Activated CD4-positive, alpha-beta T cell treated with anti-CD3 and anti-CD28 coated beads for 36 hours (primary cell): Measurements from ENCODE around the gene PLEKHB1. TPM values are rescaled to one million over a fixed set of nuclear protein-coding genes. Genes with fewer than 3 reads are reported as not detected.
A peak's percentile ranks its signal among the peaks of the same experiment; 100 is the strongest.

Experiments used
- ATAC-seq: fragments of 200-7000 bp; cut with Tn5 transposase; one replicate; pipeline ENCODE4 v1.10.0; 2021; ENCODE audit warnings: mild to moderate bottlenecking, moderate library complexity
- CTCF ChIA-PET: fragments of 350-600 bp; sonication (Branson Sonifier 250); formaldehyde crosslinking; loops from one replicate; lab custom pipeline; 2021; ENCODE audit warnings: antibody characterized with exemption; lab: Charles Lee
- POLR2A ChIA-PET: fragments of 350-600 bp; sonication (Branson Sonifier 250); formaldehyde crosslinking; loops from one replicate; lab custom pipeline; 2021; ENCODE audit warnings: antibody characterized with exemption, inconsistent platforms; lab: Charles Lee
- DNase-seq: peaks from one replicate; pipeline ENCODE4 v3.0.0-alpha.2; 2020
- H3K27ac Mint-ChIP-seq: one replicate; pipeline ENCODE4 v1.8.0; 2021; ENCODE audit warnings: mixed read lengths
- H3K27me3 Mint-ChIP-seq: one replicate; pipeline ENCODE4 v1.8.0; 2021; ENCODE audit warnings: mixed read lengths
- H3K36me3 Mint-ChIP-seq: one replicate; pipeline ENCODE4 v1.8.0; 2021; ENCODE audit warnings: low read depth, mixed read lengths
- H3K4me1 Mint-ChIP-seq: one replicate; pipeline ENCODE4 v1.8.0; 2021; ENCODE audit warnings: mixed read lengths
- H3K4me3 Mint-ChIP-seq: one replicate; pipeline ENCODE4 v1.8.0; 2021; ENCODE audit warnings: mild to moderate bottlenecking, moderate library complexity, mixed read lengths
- H3K9me3 Mint-ChIP-seq: one replicate; pipeline ENCODE4 v1.8.0; 2021; ENCODE audit warnings: low read depth, mixed read lengths
- intact Hi-C, 2 experiments: fragments of 100-400 bp; cut with DNase I in 1 of 2; cut with micrococcal nuclease in 1 of 2; formaldehyde crosslinking; loops; one replicate each; pipeline versions ENCODE4 v1.14.2 to v1.15.1; 2022 to 2024; cut with DNase I, micrococcal nuclease
- total RNA-seq, 2 experiments: library from RNA; stranded (reverse); gene quantifications; one replicate each; pipeline ENCODE4 v1.2.3, GENCODE V29; 2021

PLEKHB1 gene
- total RNA-seq, 2 experiments from 2014 or later = 10.6 to 16.2 TPM

- H3K4me1 Mint-ChIP-seq = peaks cover 6% of the 10 kb centered on the region
- H3K27ac Mint-ChIP-seq = no peak overlapping the region
- no peak for DNase-seq
- intact Hi-C loops = loop anchor here in 1 of 2 experiments (10.0 kb wide), 1 partner anchor 305 kb away; no protein-coding TSS in a partner anchor
- peaks cover 5% of the 10 kb centered on the region for H3K9me3 Mint-ChIP-seq
- no peak overlapping the region for H3K4me3 Mint-ChIP-seq
- ChIA-PET POLR2A (no interaction called here), CTCF (interaction anchor here (0.6 to 11.0 kb wide), 4 partner anchors 32 to 1285 kb away, joined by 3 to 218 read pairs (median 4); no protein-coding TSS in a partner anchor)
- no peaks in the 10 kb centered on the region for H3K27me3 Mint-ChIP-seq
- H3K36me3 Mint-ChIP-seq = no peaks in the 10 kb centered on the region
- no peak for ATAC-seq
These were observed 16.5 kb upstream of the PLEKHB1 start for GRCh38 chr11:73629907-73630306.

- no peaks in the 10 kb centered on the region for H3K36me3 Mint-ChIP-seq
- no peak overlapping the region for H3K27ac Mint-ChIP-seq
- intact Hi-C loops = loop anchor here in 1 of 2 experiments (2.0 kb wide), 1 partner anchor 302 kb away; no protein-coding TSS in a partner anchor
These were observed 13.4 kb upstream of the PLEKHB1 start for GRCh38 chr11:73632996-73633395.

GRCh38 chr11:73633999-73634398 lies 12.4 kb upstream of the PLEKHB1 start:
- POLR2A ChIA-PET = no interaction called here
- no peak for ATAC-seq

More at GRCh38 chr11:73632996-73633395, 13.4 kb upstream of the PLEKHB1 start:
- no peak for ATAC-seq
- ChIA-PET CTCF (interaction anchor here (0.6 kb wide), 1 partner anchor 29 kb away, joined by 3 read pairs; no protein-coding TSS in a partner anchor), POLR2A (no interaction called here)
- Mint-ChIP-seq H3K9me3 (peaks cover 5% of the 10 kb centered on the region), H3K4me3 (no peak overlapping the region), H3K4me1 (peaks cover 6% of the 10 kb centered on the region), H3K27me3 (no peaks in the 10 kb centered on the region)
- no peak for DNase-seq

GRCh38 chr11:73635721-73636120 lies 10.7 kb upstream of the PLEKHB1 start:
- no peak for DNase-seq
- Mint-ChIP-seq H3K27me3 (no peaks in the 10 kb centered on the region), H3K9me3 (peaks cover 5% of the 10 kb centered on the region), H3K4me1 (peaks cover 16% of the 10 kb centered on the region), H3K27ac (no peak overlapping the region), H3K4me3 (no peak overlapping the region), H3K36me3 (no peaks in the 10 kb centered on the region)
- ChIA-PET POLR2A (no interaction called here), CTCF (interaction anchor here (1.1 to 3.6 kb wide), 5 partner anchors 10 to 284 kb away, joined by 3 to 30 read pairs (median 3); no protein-coding TSS in a partner anchor)
- intact Hi-C loops = no loop called here
- ATAC-seq = no peak

More at GRCh38 chr11:73633999-73634398, 12.4 kb upstream of the PLEKHB1 start:
- intact Hi-C loops = loop anchor here in 1 of 2 experiments (2.0 kb wide), 1 partner anchor 301 kb away; no protein-coding TSS in a partner anchor
- Mint-ChIP-seq H3K4me3 (no peak overlapping the region), H3K9me3 (peaks cover 5% of the 10 kb centered on the region), H3K36me3 (no peaks in the 10 kb centered on the region), H3K4me1 (peaks cover 6% of the 10 kb centered on the region), H3K27me3 (no peaks in the 10 kb centered on the region), H3K27ac (no peak overlapping the region)
- no peak for DNase-seq
- CTCF ChIA-PET = interaction anchor here (0.6 to 0.8 kb wide), 2 partner anchors 26 to 66 kb away, joined by 3 to 4 read pairs; no protein-coding TSS in a partner anchor

DNA sequence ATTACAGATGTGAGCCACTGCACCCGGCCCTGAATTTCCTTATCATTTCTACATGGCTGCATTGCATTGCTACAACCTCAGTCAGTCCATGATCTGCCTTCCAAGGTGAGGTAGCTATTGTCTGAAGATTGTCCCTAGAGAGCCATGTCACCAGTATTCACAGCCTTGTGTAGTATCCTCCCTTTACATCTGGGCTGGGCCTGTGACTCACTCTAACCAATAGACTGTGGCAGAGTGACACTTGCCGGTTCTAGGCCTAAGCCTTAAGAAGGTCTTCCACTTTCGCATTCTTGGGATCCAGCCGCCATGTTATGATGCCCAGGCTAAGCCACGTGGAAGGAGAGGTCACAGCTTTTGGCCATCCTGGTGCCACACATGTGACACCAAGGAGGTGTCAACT lies 10.1 kb upstream of the PLEKHB1 start:
- ChIA-PET CTCF (interaction anchor here (1.1 to 3.6 kb wide), 6 partner anchors 8 to 285 kb away, joined by 3 to 30 read pairs (median 4); no protein-coding TSS in a partner anchor), POLR2A (interaction anchor here (0.6 kb wide), 1 partner anchor 55 kb away, joined by 3 read pairs; no protein-coding TSS in a partner anchor)
- H3K4me1 Mint-ChIP-seq = peaks cover 16% of the 10 kb centered on the region
- H3K27me3 Mint-ChIP-seq = no peaks in the 10 kb centered on the region
- H3K9me3 Mint-ChIP-seq = peaks cover 5% of the 10 kb centered on the region
- DNase-seq = no peak
- H3K36me3 Mint-ChIP-seq = no peaks in the 10 kb centered on the region
- no peak overlapping the region for H3K4me3 Mint-ChIP-seq
- intact Hi-C loops = no loop called here
- ATAC-seq = peak; percentile 63
- no peak overlapping the region for H3K27ac Mint-ChIP-seq

DNA sequence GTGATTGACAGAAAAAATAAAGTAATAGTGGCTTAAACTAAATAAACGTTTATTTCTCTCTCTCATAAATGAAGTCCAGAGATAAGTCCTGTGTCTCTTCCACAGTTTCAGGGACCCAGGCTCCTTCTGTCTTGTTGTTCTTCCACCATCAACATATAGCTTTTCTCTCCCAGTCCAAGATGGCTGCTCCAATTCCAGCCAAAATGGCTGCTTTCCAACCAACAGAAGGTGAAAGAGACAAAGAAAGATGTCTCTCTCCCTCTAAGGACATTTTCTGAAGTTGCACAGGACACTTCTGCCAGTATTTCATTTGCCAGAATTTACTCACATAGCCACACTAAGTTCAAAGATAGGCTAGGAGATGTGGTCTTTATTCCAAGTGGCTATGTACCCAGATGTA lies 9.4 kb upstream of the PLEKHB1 start:
- POLR2A ChIA-PET = interaction anchor here (0.6 kb wide), 1 partner anchor 54 kb away, joined by 3 read pairs; no protein-coding TSS in a partner anchor
- DNase-seq = no peak
- intact Hi-C loops = no loop called here
- Mint-ChIP-seq H3K27me3 (no peaks in the 10 kb centered on the region), H3K27ac (no peak overlapping the region), H3K9me3 (peaks cover 4% of the 10 kb centered on the region), H3K4me3 (no peak overlapping the region), H3K4me1 (peaks cover 16% of the 10 kb centered on the region), H3K36me3 (no peaks in the 10 kb centered on the region)
- CTCF ChIA-PET = interaction anchor here (0.8 to 3.6 kb wide), 4 partner anchors 8 to 217 kb away, joined by 5 to 30 read pairs (median 8); no protein-coding TSS in a partner anchor
- ATAC-seq = no peak

DNA sequence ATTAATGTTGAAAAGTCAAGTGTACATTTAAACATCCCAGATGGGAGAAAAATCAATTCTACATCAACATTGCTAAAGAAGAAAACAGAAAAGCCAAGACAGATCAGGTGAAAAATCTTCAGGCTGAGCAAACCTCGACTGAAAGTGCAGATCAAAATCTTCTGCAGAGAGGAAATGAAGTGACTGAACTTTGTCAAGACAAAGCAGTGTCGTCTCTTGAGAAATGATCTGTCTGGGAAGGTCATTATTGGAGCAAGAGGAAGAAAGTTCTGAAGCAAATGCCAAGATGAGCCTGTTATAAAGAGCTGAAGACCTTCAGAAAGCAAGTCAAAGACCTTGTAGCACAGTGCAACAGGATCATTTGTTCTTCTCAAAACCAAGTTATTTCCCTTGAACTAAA lies 5.8 kb upstream of the PLEKHB1 start:
- no peaks in the 10 kb centered on the region for H3K36me3 Mint-ChIP-seq
- POLR2A ChIA-PET = no interaction called here
- peak overlapping the region; percentile 27 for H3K27ac Mint-ChIP-seq
- H3K27me3 Mint-ChIP-seq = no peaks in the 10 kb centered on the region
- no peak overlapping the region for H3K4me3 Mint-ChIP-seq
- H3K9me3 Mint-ChIP-seq = no peaks in the 10 kb centered on the region
- no peak for DNase-seq
- H3K4me1 Mint-ChIP-seq = peaks cover 10% of the 10 kb centered on the region
- ATAC-seq = peak; percentile 30
- intact Hi-C loops = no loop called here
- CTCF ChIA-PET = interaction anchor here (0.7 to 3.4 kb wide), 6 partner anchors 14 to 289 kb away, joined by 3 to 18 read pairs (median 3); no protein-coding TSS in a partner anchor

- intact Hi-C loops = no loop called here
- CTCF ChIA-PET = interaction anchor here (0.5 to 3.4 kb wide), 3 partner anchors 15 to 28 kb away, joined by 3 to 18 read pairs (median 16); no protein-coding TSS in a partner anchor
These were observed 4.7 kb upstream of the PLEKHB1 start for GRCh38 chr11:73641668-73642067.

GRCh38 chr11:73645121-73645969 lies 1.0 kb upstream of the PLEKHB1 start:
- Mint-ChIP-seq H3K9me3 (no peaks in the 10 kb centered on the region), H3K36me3 (no peaks in the 10 kb centered on the region), H3K4me1 (peaks cover 19% of the 10 kb centered on the region), H3K27me3 (no peaks in the 10 kb centered on the region), H3K4me3 (no peak overlapping the region), H3K27ac (no peak overlapping the region)
- intact Hi-C loops = no loop called here
- ChIA-PET POLR2A (no interaction called here), CTCF (interaction anchor here (0.5 to 6.7 kb wide), 6 partner anchors 15 to 243 kb away, joined by 3 to 43 read pairs (median 3); no protein-coding TSS in a partner anchor)
- DNase-seq = no peak
- no peak for ATAC-seq

More at GRCh38 chr11:73641668-73642067, 4.7 kb upstream of the PLEKHB1 start:
- DNase-seq = no peak
- H3K36me3 Mint-ChIP-seq = no peaks in the 10 kb centered on the region
- no peaks in the 10 kb centered on the region for H3K9me3 Mint-ChIP-seq
- no peaks in the 10 kb centered on the region for H3K27me3 Mint-ChIP-seq
- no peak overlapping the region for H3K4me3 Mint-ChIP-seq
- H3K27ac Mint-ChIP-seq = no peak overlapping the region
- POLR2A ChIA-PET = no interaction called here
- peaks cover 13% of the 10 kb centered on the region for H3K4me1 Mint-ChIP-seq
- ATAC-seq = no peak

GRCh38 chr11:73647459-73648100 lies 1.2 kb downstream of the PLEKHB1 start:
- ATAC-seq (peak; percentile 100), DNase-seq (peak; percentile 96)
- Mint-ChIP-seq H3K27me3 (no peaks in the 10 kb centered on the region), H3K4me1 (peaks cover 15% of the 10 kb centered on the region), H3K9me3 (no peaks in the 10 kb centered on the region), H3K36me3 (no peaks in the 10 kb centered on the region), H3K4me3 (peak overlapping the region; percentile 75), H3K27ac (peak overlapping the region; percentile 86)
- ChIA-PET CTCF (interaction anchor here (0.6 to 6.7 kb wide), 6 partner anchors 13 to 296 kb away, joined by 3 to 43 read pairs (median 6); no protein-coding TSS in a partner anchor), POLR2A (interaction anchor here (0.6 kb wide), 1 partner anchor 124 kb away, joined by 3 read pairs; no protein-coding TSS in a partner anchor)
- intact Hi-C loops = loop anchor here (1.0 kb wide), 3 partner anchors 49 to 271 kb away; partner anchors contain the start of genes RELT (in 2 of the 2), FAM168A (in 1 of the 2) and RAB6A (in 1 of the 2)
